H1 (cell line): ENCODE measurements around the gene FOXI2. TPM values are rescaled to one million over a fixed set of nuclear protein-coding genes. Genes with fewer than 3 reads are reported as not detected.

Experiments used
- CTCF ChIA-PET: fragments of 300-600 bp; sonication (Branson Sonifier 250); formaldehyde crosslinking; loops from one replicate; lab custom pipeline; 2021; ENCODE audit not compliant: partially characterized antibody; lab: Charles Lee
- POLR2A ChIA-PET: fragments of 300-600 bp; sonication (Branson Sonifier 250); formaldehyde crosslinking; loops from one replicate; lab custom pipeline; 2021; ENCODE audit warnings: inconsistent platforms; ENCODE audit not compliant: partially characterized antibody; lab: Charles Lee
- DNase-seq, 2 experiments: peaks; one replicate each; pipeline versions ENCODE4 v3.0.0 to v3.0.0-alpha.2; 2010 to 2022; ENCODE audit warnings: low spot score in 2 of 2, low read depth in 1 of 2, mixed read lengths in 1 of 2
- FAIRE-seq: peaks from 2 replicates; lab custom pipeline; 2011; peaks lifted over from hg19 to GRCh38; lab: Jason Lieb, UNC
- H2AFZ ChIP-seq: 2 replicates; pipeline ENCODE4 v1.8.1; 2012; ENCODE audit warnings: low read length, inconsistent platforms
- H2AK5ac ChIP-seq: 2 replicates; pipeline ENCODE4 v1.6.1; 2013; ENCODE audit warnings: low read depth, low read length
- H2BK120ac ChIP-seq: replicated peaks from 2 replicates; pipeline ENCODE3; 2013; ENCODE audit warnings: low read depth, low read length, inconsistent platforms
- H2BK12ac ChIP-seq: 2 replicates; pipeline ENCODE4 v1.6.1; 2013; ENCODE audit warnings: low read depth, low read length
- H2BK15ac ChIP-seq: 2 replicates; pipeline ENCODE4 v1.6.1; 2013; ENCODE audit warnings: low read length
- H2BK20ac ChIP-seq: 2 replicates; pipeline ENCODE4 v1.6.1; 2013; ENCODE audit warnings: low read length
- H2BK5ac ChIP-seq: 2 replicates; pipeline ENCODE4 v1.6.1; 2013; ENCODE audit warnings: low read depth, low read length
- H3K14ac ChIP-seq: 2 replicates; pipeline ENCODE4 v1.6.1; 2013; ENCODE audit warnings: inconsistent platforms; ENCODE audit not compliant: insufficient read length
- H3K18ac ChIP-seq: 2 replicates; pipeline ENCODE4 v1.6.1; 2013; ENCODE audit warnings: low read length; ENCODE audit errors: extremely low read depth
- H3K23ac ChIP-seq: 2 replicates; pipeline ENCODE4 v1.6.1; 2013; ENCODE audit warnings: inconsistent platforms; ENCODE audit not compliant: insufficient read length
- H3K23me2 ChIP-seq: 2 replicates; pipeline ENCODE4 v1.6.1; 2013; ENCODE audit warnings: low read depth, low read length
- H3K27ac ChIP-seq: 2 replicates; pipeline ENCODE4 v1.6.1; 2011; ENCODE audit warnings: low read depth, low read length, inconsistent platforms
- H3K27me3 ChIP-seq, 4 experiments: replicated peaks in 1 of 4; 1 replicate in 1 of 4; 2 replicates in 3 of 4; pipeline versions ENCODE4 v1.6.1 to v1.8.1; 2011 to 2013; ENCODE audit warnings: low read length in 3 of 4, mild to moderate bottlenecking in 3 of 4, inconsistent platforms in 2 of 4, mixed read lengths in 2 of 4, moderate library complexity in 1 of 4; ENCODE audit not compliant: control insufficient read depth in 3 of 4, insufficient read depth in 3 of 4; ENCODE audit errors: extremely low read depth in 1 of 4
- H3K36me3 ChIP-seq, 4 experiments: 2 replicates each; pipeline versions ENCODE4 v1.6.1 to v1.8.1; 2011 to 2013; ENCODE audit warnings: mild to moderate bottlenecking in 4 of 4, low read length in 3 of 4, moderate library complexity in 2 of 4, control low read depth in 1 of 4, inconsistent platforms in 1 of 4; ENCODE audit not compliant: insufficient read depth in 4 of 4, control insufficient read depth in 2 of 4
- H3K4ac ChIP-seq: replicated peaks from 2 replicates; pipeline ENCODE3; 2013; ENCODE audit warnings: low read length, low read depth, mixed read lengths, inconsistent platforms; ENCODE audit not compliant: insufficient read length
- H3K4me1 ChIP-seq, 4 experiments: replicated peaks in 1 of 4; 1 replicate in 1 of 4; 2 replicates in 3 of 4; pipeline versions ENCODE4 v1.6.1 to v1.8.1; 2011 to 2013; ENCODE audit warnings: low read length in 3 of 4, inconsistent platforms in 2 of 4, mixed read lengths in 1 of 4; ENCODE audit not compliant: insufficient read depth in 4 of 4, control insufficient read depth in 3 of 4
- H3K4me2 ChIP-seq, 2 experiments: 2 replicates each; pipeline versions ENCODE4 v1.6.1 to v1.8.1; 2011 to 2013; ENCODE audit warnings: low read depth in 2 of 2, low read length in 2 of 2, control low read depth in 1 of 2, inconsistent platforms in 1 of 2, mild to moderate bottlenecking in 1 of 2; ENCODE audit not compliant: insufficient read depth in 1 of 2
- H3K4me3 ChIP-seq, 4 experiments: fragments of 200-600, 300-600 bp in 1 of 4; sonication (generic), shearing (Covaris generic), sonication (Bioruptor Twin) in 1 of 4; 2 replicates each; pipeline versions ENCODE4 v1.5.1 to v1.8.1; 2011 to 2016; ENCODE audit warnings: low read length in 4 of 4, low read depth in 3 of 4, control low read depth in 2 of 4, inconsistent platforms in 2 of 4, mild to moderate bottlenecking in 2 of 4, mixed read lengths in 1 of 4, moderate library complexity in 1 of 4; ENCODE audit not compliant: insufficient read depth in 2 of 4; ENCODE audit errors: extremely low read depth in 1 of 4
- H3K56ac ChIP-seq: replicated peaks from 2 replicates; pipeline ENCODE3; 2013; ENCODE audit warnings: low read depth, mild to moderate bottlenecking, mixed read lengths, low read length, inconsistent platforms; ENCODE audit not compliant: insufficient read length
- H3K79me1 ChIP-seq: 2 replicates; pipeline ENCODE4 v1.6.1; 2013; ENCODE audit warnings: low read depth, low read length, control low read depth
- H3K79me2 ChIP-seq, 2 experiments: 2 replicates each; pipeline versions ENCODE4 v1.6.1 to v1.8.1; 2012 to 2013; ENCODE audit warnings: low read length in 2 of 2, mild to moderate bottlenecking in 2 of 2, inconsistent platforms in 1 of 2; ENCODE audit not compliant: insufficient read depth in 2 of 2, control insufficient read depth in 1 of 2
- H3K9ac ChIP-seq, 4 experiments: replicated peaks in 1 of 4; 1 replicate in 1 of 4; 2 replicates in 3 of 4; pipeline versions ENCODE4 v1.6.1 to v1.8.1; 2011 to 2013; ENCODE audit warnings: low read depth in 3 of 4, low read length in 3 of 4, control low read depth in 2 of 4, mild to moderate bottlenecking in 2 of 4, moderate library complexity in 2 of 4, inconsistent platforms in 1 of 4; ENCODE audit errors: extremely low read depth in 1 of 4
- H3K9me3 ChIP-seq, 2 experiments: 2 replicates each; pipeline versions ENCODE4 v1.6.1 to v1.8.1; 2012 to 2013; ENCODE audit warnings: mild to moderate bottlenecking in 2 of 2, moderate library complexity in 2 of 2, control low read depth in 1 of 2, inconsistent platforms in 1 of 2, low read depth in 1 of 2, low read length in 1 of 2, mixed read lengths in 1 of 2; ENCODE audit not compliant: insufficient read depth in 2 of 2
- H4K20me1 ChIP-seq, 2 experiments: replicated peaks in 1 of 2; 2 replicates each; pipeline versions ENCODE3 to v1.8.1; 2011 to 2013; ENCODE audit warnings: inconsistent platforms in 2 of 2, low read length in 2 of 2, mild to moderate bottlenecking in 1 of 2; ENCODE audit not compliant: insufficient read depth in 2 of 2, control insufficient read depth in 1 of 2
- H4K5ac ChIP-seq: 2 replicates; pipeline ENCODE4 v1.6.1; 2013; ENCODE audit warnings: low read length, low read depth, mixed read lengths, inconsistent platforms; ENCODE audit not compliant: insufficient read length
- H4K8ac ChIP-seq: 2 replicates; pipeline ENCODE4 v1.8.0; 2013; ENCODE audit warnings: mild to moderate bottlenecking, moderate library complexity, low read length, inconsistent platforms; ENCODE audit not compliant: insufficient read depth; ENCODE audit errors: extremely low read depth
- H4K91ac ChIP-seq: replicated peaks from 2 replicates; pipeline ENCODE3; 2013; ENCODE audit warnings: low read length, mixed read lengths, inconsistent platforms; ENCODE audit not compliant: insufficient read length
- EZH2 ChIP-seq: fragments of 200-600 bp; sonication (generic); IDR thresholded peaks from 2 replicates; pipeline ENCODE4 v1.7.1; 2012; ENCODE audit warnings: low read depth, mild to moderate bottlenecking, moderate library complexity, low read length, inconsistent platforms; ENCODE audit not compliant: severe bottlenecking
- JUN ChIP-seq: IDR thresholded peaks from 2 replicates; pipeline ENCODE4 v1.6.1; 2011; ENCODE audit warnings: low read depth, mild to moderate bottlenecking, improper control_type of control experiment, low read length
- SP1 ChIP-seq: IDR thresholded peaks from 2 replicates; pipeline ENCODE4 v1.6.1; 2011; ENCODE audit warnings: low read depth, low read length
- WGBS, 2 experiments: shearing (Covaris generic) in 1 of 2; methylation state at CpG; one replicate each; pipeline versions ENCODE4 v1.1.6 to v1.1.7; 2013 to 2015; ENCODE audit warnings: low lambda C conversion rate in 2 of 2, mixed read lengths in 2 of 2, inconsistent platforms in 1 of 2, low coverage in 1 of 2, missing lambda C conversion rate in 1 of 2; ENCODE audit not compliant: insufficient replicate concordance in 2 of 2, insufficient coverage in 1 of 2, insufficient read length in 1 of 2; ENCODE audit errors: extremely low coverage in 1 of 2, missing lambda C conversion rate in 1 of 2; 5-methylcytosine and 5-hydroxymethylcytosine counted together
- polyA plus RNA-seq, 7 experiments: library from polyadenylated mRNA; depleted of rRNA in 3 of 7; stranded (reverse) in 5 of 7; unstranded in 2 of 7; fragments of >200 nt in 5 of 7; fragments of 200-250 nt in 2 of 7; gene quantifications; 1 replicate in 5 of 7; 2 replicates in 1 of 7; 4 replicates in 1 of 7; pipeline versions ENCODE4 v1.2.1 to v1.2.3, GENCODE V29; 2011 to 2013; ENCODE audit warnings: missing spikeins in 2 of 7, mixed read lengths in 2 of 7
- total RNA-seq: library from RNA; stranded (reverse); fragmentation: NEBNext Ultra II Directional; extraction: Animal tissue kit (Norgen Biotek cat#: 25700); gene quantifications from 2 replicates; pipeline ENCODE4 v1.2.1, GENCODE V29; 2021
- TF ChIP-seq, protein P1 (sequence below): IDR thresholded peaks from 2 replicates; pipeline ENCODE4 v1.6.1; 2012; ENCODE audit warnings: inconsistent platforms

FOXI2 gene
- total and polyA plus RNA-seq, 2 of the 8 experiments (the other 6 are each of a cell fraction or from before 2014, with no cell fraction given), result 1.0 TPM

DNA sequence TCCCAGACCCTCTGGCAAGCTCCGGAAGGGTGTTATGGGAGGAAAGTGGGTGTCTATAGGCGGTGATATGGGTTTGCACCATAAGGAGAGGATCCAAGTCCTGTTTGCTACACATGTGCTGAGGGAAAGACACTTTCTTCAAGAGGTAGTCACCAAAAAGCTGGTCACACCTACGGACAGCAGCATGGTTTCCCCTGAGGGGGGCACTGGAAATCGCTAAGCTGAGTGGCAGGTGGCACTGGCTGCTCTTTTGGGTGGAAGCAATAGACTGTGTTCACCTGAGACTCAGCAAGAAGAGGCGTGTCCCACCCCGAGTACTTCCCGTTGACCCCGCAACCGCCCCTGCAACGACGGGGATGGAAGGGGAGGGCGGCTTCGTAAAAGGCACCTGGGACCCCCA is 1.8 kb upstream of the FOXI2 start:
- Histone ChIP-seq H3K4me3 (peak overlapping the region; percentile 27 to 60 (median 54); a peak in 7 of 8 replicates), H3K14ac (no peak overlapping the region), H2BK15ac (no peak overlapping the region), H3K56ac (no peak overlapping the region), H4K5ac (no peak overlapping the region), H2BK20ac (0 out of 2 replicates have a peak overlapping the region, but pooled peaks have one; percentile 40), H3K18ac (no peak overlapping the region), H2BK120ac (peak overlapping the region; percentile 24), H4K8ac (no peak overlapping the region), H2AFZ (peak overlapping the region; percentile 47; the same call in 1 of the 2 replicates), H3K9me3 (no peaks in the 10 kb centered on the region), H3K23ac (no peak overlapping the region), H3K4me1 (peaks cover 0 to 23% (median 13%) of the 10 kb centered on the region in 4 experiments; a peak in 6 of 7 replicates), H3K9ac (no peak overlapping the region; a peak in 1 of 7 replicates), H3K4ac (no peak overlapping the region), H3K27me3 (peaks cover 25 to 70% (median 67%) of the 10 kb centered on the region in 4 experiments), H3K36me3 (0 out of 8 replicates have a peak, but pooled peaks cover 0 to 3% (median 0%) of the 10 kb centered on the region in 4 experiments), H2AK5ac (no peak overlapping the region), H2BK5ac (no peak overlapping the region), H2BK12ac (0 out of 2 replicates have a peak overlapping the region, but pooled peaks have one; percentile 35), H4K20me1 (peaks cover 0 to 5% of the 10 kb centered on the region in 2 experiments), H3K27ac (no peak overlapping the region), H3K79me2 (no peaks in the 10 kb centered on the region), H4K91ac (no peak overlapping the region), H3K4me2 (peak overlapping the region; percentile 82 to 90), H3K23me2 (peaks cover 26% of the 10 kb centered on the region; the same call in 1 of the 2 replicates), H3K79me1 (no peaks in the 10 kb centered on the region)
- TF ChIP-seq, protein P1, sequence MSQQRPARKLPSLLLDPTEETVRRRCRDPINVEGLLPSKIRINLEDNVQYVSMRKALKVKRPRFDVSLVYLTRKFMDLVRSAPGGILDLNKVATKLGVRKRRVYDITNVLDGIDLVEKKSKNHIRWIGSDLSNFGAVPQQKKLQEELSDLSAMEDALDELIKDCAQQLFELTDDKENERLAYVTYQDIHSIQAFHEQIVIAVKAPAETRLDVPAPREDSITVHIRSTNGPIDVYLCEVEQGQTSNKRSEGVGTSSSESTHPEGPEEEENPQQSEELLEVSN, result peak; percentile 27; the same call in 1 of the 2 replicates
- no peak for TF ChIP-seq JUN
- TF ChIP-seq SP1, result no peak
- peak; percentile 25 for TF ChIP-seq EZH2
- POLR2A ChIA-PET, result no interaction called here
- WGBS, 2 experiments, result 9% methylated on average over 13 of the region's 13 CpGs; no CpG with 5 or more reads in 1 of the 2 experiments
- DNase-seq, result peak in 1 of 2 experiments; percentile 50
- CTCF ChIA-PET, result interaction anchor here (0.6 to 1.6 kb wide), 6 partner anchors 18 to 119 kb away, joined by 3 to 5 read pairs (median 3); no protein-coding TSS in a partner anchor
- FAIRE-seq, result no peak
